ENCODE data around the gene TRAFD1.

DNA sequence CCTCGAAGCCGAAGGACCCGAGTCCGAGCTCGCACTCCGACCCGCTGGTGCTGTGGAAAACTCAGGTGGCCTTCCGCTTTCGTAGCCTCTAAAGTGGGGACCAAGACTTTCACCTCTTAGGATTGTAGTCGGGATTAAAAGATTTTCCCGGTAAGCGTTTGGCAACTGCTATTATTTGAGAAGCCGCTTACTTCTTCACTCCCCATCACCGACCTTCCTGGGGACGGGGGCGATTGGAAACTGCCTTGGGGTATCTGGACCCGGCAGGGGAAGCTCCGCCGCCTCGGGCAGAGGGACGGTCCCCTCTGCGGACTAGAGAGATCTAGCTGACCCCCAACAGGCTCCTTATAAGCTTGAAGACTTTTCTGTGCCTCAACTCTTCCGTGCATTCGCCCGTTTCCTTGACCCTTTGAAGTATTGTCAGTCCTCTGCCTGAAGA is 659 bp downstream of the TRAFD1 start:
- no peak for TF ChIP-seq FOXM1 (IDR thresholded peaks at IDR 0.05; ENCODE audit: borderline replicate concordance)
- TF ChIP-seq LEF1 (IDR thresholded peaks at IDR 0.05; ENCODE audit: borderline replicate concordance): no peak
- TF ChIP-seq BHLHE40 (IDR thresholded peaks at IDR 0.05; ENCODE audit: borderline replicate concordance): no peak
- no peak for TF ChIP-seq TARDBP (IDR thresholded peaks at IDR 0.05)
- no peak for TF ChIP-seq ARNT (IDR thresholded peaks at IDR 0.05)
- TF ChIP-seq NFRKB (IDR thresholded peaks at IDR 0.05): no peak
- no peak for TF ChIP-seq FOXK2 (IDR thresholded peaks at IDR 0.05)
- no peak for TF ChIP-seq ELF4 (IDR thresholded peaks at IDR 0.05)
- no peak for TF ChIP-seq SP1 (IDR thresholded peaks at IDR 0.05)
- TF ChIP-seq ZNF384 (IDR thresholded peaks at IDR 0.05): no peak

Measured in HEK293T (cell line).